Stimulated activated CD4-positive, alpha-beta T cell treated with anti-CD3 and anti-CD28 coated beads, Interleukin-15, amount 100 ng/mL, for 24 hours (primary cell): Measurements from ENCODE around the gene LYRM4.
A peak's percentile ranks its signal among the peaks of the same experiment; 100 is the strongest.

Experiments used
- DNase-seq: peaks from one replicate; pipeline ENCODE4 v3.0.0-alpha.2; 2020

Gene LYRM4

DNA sequence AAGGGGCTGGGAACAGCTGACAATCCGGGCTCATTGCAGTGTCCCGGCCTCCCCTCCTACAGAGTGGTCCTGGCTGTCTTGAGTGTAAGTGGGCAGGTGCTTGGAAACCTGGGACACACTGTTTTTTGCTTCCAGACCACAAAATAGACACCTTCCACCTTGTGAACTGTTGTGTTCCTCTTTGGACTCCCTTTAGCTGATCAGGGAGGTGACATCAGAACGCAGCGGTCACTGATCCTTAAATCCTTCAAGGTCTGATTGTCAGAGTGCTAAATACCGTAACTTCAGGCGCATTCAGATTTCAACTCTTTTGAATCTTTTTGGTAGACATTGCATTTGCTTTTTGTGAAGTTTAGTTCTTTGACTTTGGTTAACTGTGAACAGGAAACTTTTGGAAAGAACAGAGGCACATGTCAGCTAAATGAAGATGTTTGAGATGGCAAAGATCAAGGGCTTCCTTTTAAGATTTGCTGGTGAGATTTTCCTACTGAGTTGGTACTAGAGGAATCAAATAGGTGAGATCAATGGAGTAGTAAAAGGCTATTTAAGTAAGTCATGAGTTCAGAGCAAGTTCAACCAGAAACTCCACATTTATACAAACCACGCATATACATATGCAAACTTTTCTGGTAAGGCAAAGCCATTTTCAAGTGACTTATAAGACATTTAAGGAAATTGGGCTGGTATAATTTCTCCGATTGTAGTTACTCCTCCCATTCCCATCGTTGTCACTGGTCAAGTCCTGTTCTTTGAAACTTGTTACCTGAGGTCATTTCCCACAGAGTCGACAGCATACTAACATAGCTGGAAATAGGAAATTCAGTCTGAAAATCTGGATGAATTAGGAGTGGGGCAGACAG is 169.3 kb downstream of the LYRM4 start:
- no peak for DNase-seq

DNA sequence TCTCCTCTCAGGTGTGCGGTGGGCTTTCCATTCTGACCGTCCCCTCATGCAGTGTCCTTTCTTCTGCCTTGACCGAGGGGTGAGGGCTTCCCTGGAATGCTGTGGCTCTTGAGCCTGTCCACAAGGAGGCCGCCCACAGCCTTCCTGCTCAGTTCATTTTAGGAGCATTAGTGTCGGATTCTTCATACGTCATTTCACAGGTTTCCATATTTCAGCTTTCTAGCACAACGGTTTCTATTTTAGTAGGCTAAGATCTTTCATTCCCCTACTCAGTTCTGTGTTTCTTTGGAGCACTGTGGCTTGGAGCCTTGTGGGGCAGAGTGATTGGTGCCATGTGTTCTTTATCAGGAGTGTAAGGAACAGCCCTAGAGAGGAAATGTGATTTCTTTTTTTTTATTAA is 170.1 kb downstream of the LYRM4 start:
- no peak for DNase-seq

DNA sequence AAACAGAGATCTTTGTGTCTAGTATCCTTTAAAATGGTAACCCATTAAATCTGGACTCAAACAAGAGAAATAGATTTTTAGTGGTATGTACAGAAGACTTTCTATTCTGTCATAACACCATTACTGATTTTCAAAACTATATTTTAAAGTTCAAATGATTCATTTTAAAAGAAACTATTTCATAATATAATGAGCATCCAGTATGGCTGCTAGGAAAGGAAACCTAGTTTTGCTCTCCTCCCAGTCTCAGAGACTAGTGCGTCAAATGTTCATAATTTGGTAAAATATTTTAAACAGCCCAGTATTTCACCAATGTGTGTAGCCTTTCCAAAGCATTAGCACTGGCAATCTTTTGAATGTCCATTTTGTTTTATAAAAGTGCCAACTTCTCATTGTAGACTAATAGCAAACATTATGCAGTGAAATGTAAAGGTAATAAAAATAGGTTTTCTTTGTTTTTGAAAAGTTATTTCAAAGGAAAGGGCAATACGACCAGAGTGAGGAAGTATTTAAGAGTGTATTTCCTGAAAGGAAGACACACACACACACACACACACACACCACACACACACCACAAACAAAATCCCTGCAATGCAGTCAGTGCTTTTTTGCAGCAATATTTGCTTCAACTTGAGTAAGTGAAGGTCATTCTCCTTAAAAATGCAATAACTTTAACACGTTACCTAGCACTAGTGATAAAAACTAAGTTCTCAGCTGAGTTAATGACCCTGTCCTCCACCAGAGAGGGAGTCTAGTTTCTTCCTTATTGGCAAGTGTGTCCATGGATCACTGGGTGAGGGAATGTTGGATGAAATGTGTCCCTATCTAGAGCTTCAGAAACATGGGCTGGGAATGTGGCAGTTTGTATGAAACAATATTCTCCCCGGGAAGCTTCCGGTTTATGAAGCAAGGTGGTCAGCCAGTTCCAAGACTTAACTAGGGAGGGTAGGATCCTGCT is 171.0 kb downstream of the LYRM4 start:
- DNase-seq: no peak

DNA sequence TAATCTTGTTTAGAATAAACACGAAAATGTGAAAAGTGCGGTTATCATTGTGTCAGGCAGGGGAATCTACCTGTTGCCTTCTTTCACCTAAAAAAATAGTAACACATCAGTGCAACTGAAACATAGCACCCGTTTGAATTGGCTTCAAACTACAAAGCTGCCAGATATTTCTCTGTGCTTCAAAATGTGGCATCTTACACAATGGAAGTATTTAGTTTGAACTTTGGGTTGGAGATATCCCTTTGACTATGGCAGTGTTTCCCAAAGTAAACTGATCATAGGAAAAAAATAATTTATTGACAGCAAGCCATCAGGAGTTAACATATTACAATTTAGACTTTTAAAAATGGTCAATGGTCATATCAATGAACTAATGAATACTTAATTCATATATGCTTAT is 172.0 kb downstream of the LYRM4 start:
- no peak for DNase-seq

DNA sequence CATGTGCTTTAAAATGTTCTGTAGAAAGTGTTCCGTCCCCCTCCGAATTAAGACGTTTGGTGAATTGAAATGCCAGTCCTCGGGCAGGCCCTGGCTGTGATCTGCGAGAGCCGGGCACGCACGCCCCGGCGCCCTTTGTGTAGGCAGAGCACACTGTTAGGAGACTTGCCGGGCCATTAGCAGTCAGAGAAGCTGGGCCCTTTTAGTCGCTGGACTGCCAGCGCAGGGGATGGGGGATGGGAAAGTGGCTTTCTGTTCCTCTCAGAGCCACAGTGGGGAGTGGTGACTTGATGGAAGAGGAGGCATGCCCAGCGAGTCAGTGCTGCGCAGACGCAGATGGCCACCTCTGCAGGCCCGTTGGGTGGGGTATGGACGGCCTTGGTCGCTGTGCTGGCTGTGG is 173.4 kb downstream of the LYRM4 start:
- DNase-seq: no peak

DNA sequence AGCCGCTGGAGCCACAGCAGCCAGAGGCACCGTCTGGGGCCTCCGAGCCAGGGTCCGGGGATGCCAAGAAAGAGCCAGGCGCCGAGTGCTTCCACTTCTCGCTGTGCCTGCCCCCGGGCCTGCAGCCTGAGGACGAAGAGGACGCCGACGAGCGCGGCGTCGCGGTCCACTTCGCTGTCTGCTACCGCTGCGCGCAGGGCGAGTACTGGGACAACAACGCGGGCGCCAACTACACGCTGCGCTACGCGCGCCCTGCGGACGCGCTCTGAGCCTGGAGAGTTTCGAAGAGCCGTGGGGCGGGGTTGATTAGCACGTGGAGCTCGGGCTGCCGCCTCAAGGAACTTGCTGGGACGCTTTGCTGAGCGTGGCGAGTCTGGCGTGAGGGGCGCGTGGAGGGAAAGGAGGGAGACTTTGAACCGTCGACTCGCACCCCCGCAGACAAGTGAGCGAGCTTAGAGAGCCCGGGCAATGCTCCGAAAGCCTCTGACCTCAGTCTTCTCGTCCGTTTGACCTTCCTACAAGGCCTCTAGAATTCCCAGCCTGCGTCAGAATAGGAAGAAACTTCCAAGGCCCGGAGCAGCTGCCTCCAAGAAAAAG is 174.4 kb downstream of the LYRM4 start:
- DNase-seq: peak; percentile 18

DNA sequence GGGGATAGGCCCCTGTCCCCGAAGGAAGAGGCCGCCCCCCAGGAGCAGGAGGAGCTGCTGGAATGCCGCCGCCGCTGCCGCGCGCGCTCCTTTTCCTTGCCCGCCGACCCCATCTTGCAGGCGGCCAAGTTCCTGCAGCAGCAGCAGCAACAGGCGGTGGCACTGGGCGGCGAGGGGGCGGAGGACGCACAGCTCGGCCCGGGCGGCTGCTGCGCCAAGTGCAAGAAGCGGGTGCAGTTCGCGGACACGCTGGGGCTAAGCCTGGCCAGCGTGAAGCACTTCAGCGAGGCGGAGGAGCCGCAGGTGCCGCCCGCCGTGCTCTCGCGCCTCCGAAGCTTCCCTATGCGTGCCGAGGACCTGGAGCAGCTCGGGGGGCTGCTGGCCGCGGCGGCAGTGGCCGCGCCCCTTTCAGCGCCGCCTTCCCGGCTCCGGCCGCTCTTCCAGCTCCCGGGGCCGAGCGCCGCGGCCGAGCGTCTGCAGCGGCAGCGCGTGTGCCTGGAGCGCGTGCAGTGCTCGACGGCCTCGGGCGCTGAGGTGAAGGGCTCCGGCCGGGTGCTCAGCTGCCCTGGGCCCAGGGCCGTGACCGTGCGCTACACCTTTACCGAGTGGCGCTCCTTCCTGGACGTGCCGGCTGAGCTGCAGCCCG is 175.0 kb downstream of the LYRM4 start:
- DNase-seq: peak; percentile 23

DNA sequence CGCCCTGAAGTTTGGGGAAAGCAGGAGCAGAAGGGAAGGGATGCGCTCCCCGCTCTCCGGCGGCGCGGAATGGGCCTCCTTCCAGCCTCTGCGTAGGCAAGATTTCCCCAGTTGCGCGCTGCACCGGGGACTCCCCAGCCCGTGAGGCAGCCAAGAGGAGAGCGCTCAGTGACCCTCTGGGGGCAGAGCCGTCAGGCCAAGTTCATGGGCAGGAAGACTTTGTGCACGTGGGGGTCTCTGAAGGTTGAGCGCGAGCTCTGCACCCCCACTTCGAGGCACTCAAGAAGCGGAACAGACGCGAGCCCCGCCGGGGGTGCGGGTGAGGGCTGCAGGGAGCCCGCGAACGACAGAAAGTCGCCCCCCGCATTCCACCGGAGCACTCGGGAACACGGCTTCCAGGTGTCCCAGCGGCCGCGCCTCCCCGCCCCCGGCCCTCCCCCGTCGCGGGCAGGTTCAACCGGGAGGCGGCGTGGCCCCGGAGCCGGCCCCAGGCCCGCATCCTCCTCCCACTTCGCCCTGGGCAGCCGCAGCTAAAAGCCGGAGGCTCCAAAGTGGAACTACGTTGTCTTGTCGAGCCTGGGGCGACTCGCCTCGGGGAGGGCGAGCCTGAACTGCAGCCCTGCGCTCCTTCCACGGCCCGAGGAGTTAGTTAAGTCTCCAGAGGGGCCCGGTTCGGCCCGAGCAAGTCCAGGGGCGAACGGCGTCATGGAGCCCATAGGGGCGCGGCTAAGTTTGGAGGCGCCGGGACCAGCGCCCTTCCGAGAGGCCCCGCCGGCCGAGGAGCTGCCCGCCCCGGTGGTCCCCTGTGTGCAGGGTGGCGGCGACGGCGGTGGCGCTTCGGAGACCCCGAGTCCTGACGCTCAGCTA is 175.7 kb downstream of the LYRM4 start, which contains the start of gene PPP1R3G:
Gene PPP1R3G, plus strand, starts transcription at position 561 of the 867 bp plus-strand sequence. Its CDS starts 145 bp downstream, at position 706.
- peak; percentile 37 for DNase-seq

DNA sequence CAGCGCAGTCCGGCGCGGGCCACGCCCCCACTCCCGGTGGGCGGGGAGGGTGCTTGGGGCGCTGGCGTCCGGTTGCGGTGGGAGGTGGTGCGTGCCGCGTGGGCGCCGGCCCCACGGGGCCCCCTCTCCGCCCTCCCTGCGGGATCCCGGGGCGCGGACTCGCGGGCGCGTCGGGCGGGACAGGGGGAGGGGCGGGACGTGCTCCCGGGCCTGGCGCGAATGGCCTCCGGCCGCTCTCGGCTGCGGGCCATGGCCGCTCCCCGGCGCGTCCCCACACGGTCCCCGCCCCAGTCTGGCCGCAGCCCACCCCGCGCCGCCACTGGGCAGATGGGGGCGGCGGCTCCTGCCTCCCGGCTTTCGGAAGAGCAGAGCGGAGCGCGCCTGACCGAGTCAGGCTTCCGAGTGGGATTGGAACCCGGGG is 176.4 kb downstream of the LYRM4 start:
- peak; percentile 9 for DNase-seq

DNA sequence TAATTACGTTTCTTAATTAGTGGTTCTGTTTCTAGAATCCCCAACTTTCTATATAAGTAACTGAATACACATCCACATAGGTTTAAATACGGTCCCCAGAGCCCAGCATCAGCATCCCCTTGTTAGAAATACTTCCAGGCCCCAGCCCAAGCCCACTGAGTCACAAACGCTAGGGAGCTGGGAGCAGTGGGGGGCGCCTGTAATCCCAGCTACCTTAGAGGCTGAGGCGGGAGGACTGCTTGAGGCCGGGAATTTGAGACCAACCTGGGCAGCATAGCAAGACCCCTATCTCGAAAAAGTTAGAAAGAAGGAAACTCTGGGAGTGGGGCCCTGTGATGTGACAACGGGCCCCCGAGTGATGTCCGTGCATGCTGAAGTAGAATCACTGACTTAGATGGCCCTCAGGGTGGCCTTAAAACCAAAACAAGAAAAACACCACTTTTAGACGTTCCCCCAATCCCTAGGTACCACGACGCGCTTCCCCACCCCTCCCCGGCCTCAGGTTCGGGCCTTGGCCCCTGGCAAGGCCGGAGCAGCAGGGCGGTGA is 176.9 kb downstream of the LYRM4 start:
- no peak for DNase-seq

DNA sequence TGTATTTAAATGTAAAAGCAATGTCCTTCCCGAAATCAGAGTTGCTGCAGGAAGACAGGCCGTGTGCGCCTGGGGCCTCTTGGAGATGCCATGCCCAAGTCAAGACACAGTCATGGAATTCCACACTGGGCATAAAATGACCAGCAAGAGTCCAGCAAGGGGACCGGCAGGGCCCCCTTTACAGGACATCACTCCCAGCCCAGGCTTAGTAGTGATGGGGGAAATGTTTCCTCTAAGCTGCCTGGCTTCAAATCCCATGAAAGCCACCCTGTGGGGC is 177.5 kb downstream of the LYRM4 start:
- no peak for DNase-seq

DNA sequence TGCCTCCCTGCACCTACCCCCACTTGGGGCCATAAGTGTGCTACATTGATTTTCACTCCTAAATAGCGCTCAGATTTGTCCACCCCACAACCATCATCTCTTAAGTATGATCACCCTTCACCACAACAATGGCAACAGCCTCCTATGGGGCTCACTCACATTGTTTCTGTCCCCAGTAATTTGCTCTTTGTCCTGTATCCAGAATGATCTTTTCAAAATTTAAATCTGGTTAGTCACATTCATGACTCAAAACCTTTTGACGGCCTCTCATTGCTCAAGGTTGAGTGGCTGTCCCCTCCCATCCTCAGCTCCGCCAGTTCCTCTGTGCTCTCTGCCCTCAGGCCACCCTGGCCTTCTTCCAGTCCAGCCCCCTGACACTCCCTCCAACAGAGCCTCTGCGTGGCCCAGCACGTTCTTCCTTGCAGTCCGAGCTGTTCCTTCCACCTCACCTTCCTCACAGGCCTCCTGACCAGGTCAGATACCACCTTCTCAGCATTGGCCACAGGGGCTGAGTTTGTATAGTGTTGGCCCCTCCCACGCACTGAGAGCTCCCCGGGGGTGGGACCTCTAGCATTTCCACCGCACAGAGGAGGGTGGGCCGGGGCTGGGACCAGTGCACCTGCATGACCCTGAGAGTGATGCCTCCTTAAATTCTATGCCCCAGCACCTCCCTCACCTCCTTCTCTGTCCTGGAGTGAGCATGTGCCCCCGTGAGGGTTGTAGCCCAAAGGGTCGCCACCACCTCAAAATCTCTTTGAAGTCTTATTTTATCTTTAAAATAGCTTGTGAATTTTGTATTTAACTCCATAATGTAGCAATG is 178.1 kb downstream of the LYRM4 start:
- DNase-seq: no peak

DNA sequence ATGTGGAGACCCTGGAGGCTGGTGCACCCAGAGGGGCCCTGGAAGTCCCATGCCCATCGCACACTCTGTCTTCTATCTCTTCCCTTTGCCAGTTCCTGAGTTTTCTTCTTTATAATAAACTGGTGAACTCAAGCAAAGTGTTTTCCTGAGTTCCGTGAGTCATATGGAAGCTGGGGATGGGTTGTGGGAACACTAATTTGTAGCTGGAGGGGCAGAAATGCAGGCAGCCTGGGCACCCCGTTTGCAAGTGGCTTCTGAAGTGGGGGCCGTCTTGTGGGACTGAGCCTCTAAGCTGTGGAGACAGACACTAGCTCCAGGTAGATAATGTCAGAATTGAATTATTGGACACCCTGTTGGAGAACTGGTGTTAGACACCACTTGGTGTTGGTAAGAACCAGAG is 178.8 kb downstream of the LYRM4 start:
- no peak for DNase-seq

DNA sequence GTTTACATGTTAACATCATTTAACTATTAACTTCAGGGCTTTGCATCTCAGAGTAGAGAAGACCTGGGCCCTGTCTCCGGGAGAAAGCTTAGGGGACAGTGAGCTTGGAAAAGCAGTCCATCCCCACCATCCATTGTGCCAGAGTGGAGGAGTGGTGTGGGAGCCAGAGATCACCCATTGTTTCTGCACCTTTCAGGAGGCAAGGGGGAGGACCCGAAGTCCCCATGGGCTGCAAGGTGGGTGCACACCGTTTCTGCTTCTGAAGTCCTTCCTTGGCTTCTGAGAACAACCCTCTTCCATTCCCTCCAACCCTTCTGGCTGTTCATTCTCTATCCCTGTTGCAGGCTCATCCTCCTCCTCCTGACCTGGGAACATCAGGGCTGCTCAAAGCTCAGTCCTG is 179.6 kb downstream of the LYRM4 start:
- DNase-seq: no peak

DNA sequence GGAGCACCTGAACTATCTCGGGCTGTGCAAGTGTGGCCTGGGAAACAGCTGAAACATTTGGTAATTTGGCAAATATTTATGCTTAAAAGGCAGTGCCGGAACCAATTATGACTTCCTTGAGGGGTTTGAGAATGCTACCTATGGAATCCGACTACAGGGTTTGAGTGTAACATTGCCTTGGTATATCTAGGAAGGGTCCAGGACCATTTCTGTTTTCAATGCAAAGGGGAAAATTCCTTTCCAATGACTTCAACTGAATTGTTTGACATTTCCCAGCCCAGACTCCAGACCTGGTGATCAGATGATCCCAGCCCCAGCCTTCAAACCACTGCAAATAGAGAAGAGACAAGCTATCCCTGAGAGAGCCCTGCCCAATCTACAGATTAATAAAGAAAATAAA is 180.2 kb downstream of the LYRM4 start:
- no peak for DNase-seq

DNA sequence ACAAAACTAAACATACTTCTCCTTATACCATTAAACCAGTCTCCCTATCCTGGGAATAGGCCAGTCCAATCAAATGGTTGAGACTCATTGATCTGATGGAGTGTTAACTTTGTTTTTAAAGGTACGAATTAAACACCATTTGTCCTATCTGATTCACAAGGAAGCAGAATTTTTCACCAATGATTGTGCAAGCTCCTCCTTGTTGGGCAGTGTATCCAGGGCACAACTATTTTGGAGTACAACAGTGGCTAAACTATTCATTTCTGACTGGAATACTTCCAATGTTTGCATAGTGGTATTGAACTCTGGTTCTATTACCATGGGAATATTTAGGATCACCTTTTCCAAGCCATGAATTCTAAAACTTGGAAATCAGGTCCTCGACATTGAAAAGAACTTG is 181.1 kb downstream of the LYRM4 start:
- no peak for DNase-seq

DNA sequence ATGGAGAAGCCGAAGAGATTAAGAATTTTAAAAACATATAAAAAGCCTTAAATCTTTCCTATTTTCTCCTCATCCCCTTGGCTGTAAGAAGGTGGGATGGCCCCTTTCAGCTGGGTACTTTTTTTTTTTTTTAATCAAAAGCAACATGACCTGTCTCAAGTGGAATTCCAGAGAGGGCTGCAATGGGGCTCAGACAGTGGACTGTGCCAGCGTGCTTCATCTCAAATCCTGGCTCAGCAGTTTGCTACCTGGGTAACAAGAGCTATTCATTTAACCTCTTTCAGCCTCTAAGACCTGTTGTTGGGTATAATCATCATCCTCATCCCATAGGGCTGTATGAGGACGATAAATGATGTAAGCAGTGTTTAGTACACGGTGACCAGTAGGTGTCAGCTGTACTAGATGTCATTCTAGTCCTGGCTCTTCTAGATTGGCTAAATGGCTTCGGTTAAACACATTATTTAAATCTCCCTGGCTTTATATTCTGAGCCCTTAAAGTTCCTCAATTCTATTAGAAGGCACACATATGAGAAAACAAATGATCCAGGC is 182.6 kb downstream of the LYRM4 start:
- DNase-seq: no peak

DNA sequence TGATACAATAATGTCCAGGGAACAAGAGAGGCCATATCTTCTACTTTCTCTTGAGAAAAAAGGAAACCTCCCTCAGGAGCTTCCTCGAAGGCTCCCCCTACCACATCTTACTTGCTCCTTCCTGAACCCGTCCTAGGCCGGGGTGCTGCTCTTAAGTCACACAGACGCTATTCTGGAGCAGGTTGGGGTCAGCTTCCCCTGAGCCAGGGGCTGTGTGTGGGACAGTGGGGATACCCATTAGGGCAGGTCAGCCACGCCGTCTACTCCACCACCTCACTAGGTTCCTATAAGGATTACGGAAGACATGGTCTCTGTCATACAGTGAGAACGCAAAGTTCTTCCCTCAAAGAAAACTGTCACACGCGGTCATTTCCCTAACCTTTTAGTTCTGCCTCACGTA is 183.8 kb downstream of the LYRM4 start:
- DNase-seq: no peak

DNA sequence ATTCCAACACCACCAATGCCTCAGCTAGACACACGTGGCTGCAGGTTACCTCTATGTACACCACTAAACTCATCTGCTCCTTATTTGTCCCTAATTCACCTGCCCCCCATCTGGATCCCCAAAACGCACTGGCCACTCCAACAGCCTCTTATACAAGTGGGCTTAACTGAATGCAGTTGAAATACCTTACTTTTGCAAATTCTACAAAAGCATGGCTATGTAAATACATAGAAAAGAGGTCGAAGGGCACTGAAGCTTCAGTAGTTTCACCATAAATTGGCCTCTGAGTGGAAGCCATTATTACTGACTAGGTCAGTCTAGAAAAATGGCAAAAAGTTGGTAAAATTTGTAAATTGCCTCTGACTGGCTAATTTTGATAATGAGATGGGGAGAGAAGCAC is 186.8 kb downstream of the LYRM4 start:
- DNase-seq: no peak

DNA sequence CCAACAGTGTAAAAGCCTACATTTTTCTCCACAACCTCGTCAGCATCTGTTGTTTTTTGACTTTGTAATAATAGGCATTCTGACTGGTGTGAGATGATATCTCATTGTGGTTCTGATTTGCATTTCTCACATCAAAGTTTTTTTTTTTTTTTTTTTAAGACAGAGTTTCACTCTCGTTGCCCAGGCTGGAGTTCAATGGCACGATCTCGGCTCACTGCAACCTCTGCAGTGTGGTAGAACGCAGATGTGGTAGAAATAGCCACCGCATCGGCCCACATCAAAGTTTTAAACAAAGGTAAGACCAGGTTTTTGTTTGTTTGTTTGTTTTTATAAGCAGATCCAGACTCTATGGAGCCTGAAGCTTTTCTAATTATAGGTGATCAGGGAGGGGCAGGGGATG is 188.3 kb downstream of the LYRM4 start:
- DNase-seq: no peak

DNA sequence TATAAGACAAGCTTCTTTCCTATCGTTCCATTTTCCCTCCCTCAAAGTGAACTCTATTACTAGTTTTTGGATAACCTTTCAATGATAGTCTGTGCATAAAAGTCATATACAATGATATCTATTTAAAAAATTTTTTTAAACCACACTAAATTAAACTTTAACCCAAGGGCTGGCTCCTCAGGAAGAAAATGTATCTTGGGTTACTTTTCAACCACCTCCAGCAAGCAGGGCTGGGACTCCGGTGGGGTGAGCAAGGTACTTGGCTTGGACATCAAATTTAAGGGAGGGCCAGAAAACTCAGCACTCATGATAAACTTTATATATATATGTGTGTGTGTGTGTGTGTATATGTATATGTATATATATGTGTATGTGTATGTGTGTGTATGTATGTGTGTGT is 189.5 kb downstream of the LYRM4 start:
- no peak for DNase-seq
